Right atrium auricular region (tissue), 2 donors: Measurements from ENCODE around the gene CASP3. TPM values are rescaled to one million over a fixed set of nuclear protein-coding genes. Genes with fewer than 3 reads are reported as not detected.
"Not testable (repeated sequence)": the region's sequence is repeated elsewhere in the genome, so short reads cannot be mapped to it uniquely, and the experiment has no call there.

Experiments
- DNase-seq: peaks from one replicate; pipeline ENCODE4 v3.0.0-alpha.2; 2019; ENCODE audit warnings: low spot score
- H3K27ac ChIP-seq, 2 donors: fragments of 200-600 bp; sonication (generic); 1 replicate in 1 of 2; 2 replicates in 1 of 2; pipeline ENCODE4 v1.5.1; 2016 to 2019
- H3K27me3 ChIP-seq, 2 donors: fragments of 200-600 bp; sonication (generic); one replicate each; pipeline versions ENCODE4 v1.5.1 to v1.6.0; 2017 to 2019
- H3K36me3 ChIP-seq: fragments of 200-600 bp; sonication (generic); one replicate; pipeline ENCODE4 v1.5.1; 2016
- H3K4me1 ChIP-seq, 2 donors: fragments of 200-600 bp; sonication (generic); one replicate each; pipeline versions ENCODE4 v1.5.1 to v1.6.0; 2017 to 2019
- H3K4me3 ChIP-seq, 2 donors: fragments of 200-600 bp; sonication (generic); 1 replicate in 1 of 2; 2 replicates in 1 of 2; pipeline ENCODE4 v1.5.1; 2017 to 2019; ENCODE audit warnings: mild to moderate bottlenecking in 1 of 2, moderate library complexity in 1 of 2
- H3K9me3 ChIP-seq, 2 donors: fragments of 200-600 bp; sonication (generic); one replicate each; pipeline ENCODE4 v1.5.1; 2019
- CTCF ChIP-seq, 2 donors: fragments of 200-600 bp; sonication (generic); IDR thresholded peaks; one replicate each; pipeline ENCODE4 v1.5.1; 2019; ENCODE audit warnings: antibody characterized with exemption in 2 of 2
- total RNA-seq, 2 donors: library from RNA; depleted of rRNA; stranded (reverse); fragments of >200 nt; gene quantifications; one replicate each; pipeline ENCODE4 v1.1.0, GENCODE V29; 2016

The CASP3 gene
- total RNA-seq, 2 donors from 2014 or later: 10.3 to 12.1 TPM

- no peak overlapping the region for H3K27ac ChIP-seq
- H3K36me3 ChIP-seq: peaks cover 33% of the 10 kb centered on the region
- H3K4me1 ChIP-seq: no peaks in the 10 kb centered on the region
- no peak overlapping the region for H3K4me3 ChIP-seq
- TF ChIP-seq CTCF (IDR thresholded peaks at IDR 0.05): no peak
- no peak for DNase-seq
- H3K27me3 ChIP-seq: no peaks in the 10 kb centered on the region
- H3K9me3 ChIP-seq: no peaks in the 10 kb centered on the region
Observed at GRCh38 chr4:184624972-184625554, 24.2 kb downstream of the CASP3 start.

DNA sequence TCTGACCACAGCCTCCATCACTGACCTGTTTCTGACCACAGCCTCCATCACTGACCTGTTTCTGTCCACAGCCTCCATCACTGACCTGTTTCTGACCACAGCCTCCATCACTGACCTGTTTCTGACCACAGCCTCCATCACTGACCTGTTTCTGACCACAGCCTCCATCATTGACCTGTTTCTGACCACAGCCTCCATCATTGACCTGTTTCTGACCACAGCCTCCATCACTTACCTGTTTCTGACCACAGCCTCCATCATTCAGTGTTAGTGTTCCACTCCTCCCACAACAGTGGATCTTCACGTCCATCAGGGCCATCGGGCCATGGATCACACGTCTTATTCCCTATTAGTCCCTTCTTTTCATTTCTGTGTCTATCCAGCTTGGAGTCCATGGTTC lies 24.7 kb downstream of the CASP3 start:
- not testable (repeated sequence) for DNase-seq, H3K4me1 ChIP-seq, H3K4me3 ChIP-seq, H3K27me3 ChIP-seq, H3K27ac ChIP-seq, H3K9me3 ChIP-seq
- peaks cover 27% of the 10 kb centered on the region for H3K36me3 ChIP-seq

DNA sequence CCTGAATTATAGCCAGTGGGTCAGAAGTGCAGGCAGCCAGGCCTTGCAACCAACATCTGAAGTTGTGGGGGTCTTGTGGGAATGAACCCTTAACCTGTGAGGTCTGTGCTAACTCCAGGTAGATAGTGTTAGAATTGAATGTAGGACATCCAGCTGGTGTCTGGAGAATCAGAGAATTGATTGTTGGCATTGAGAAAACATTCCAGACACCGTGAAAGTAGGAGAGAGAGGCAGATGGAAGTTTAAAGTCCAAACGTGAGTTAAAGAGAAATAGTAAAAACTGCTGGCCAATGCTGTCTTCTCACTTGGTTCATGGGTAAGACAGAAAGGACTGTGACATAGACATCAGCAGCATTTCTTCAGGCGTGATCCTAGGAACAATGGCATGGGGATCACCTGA lies 27.7 kb downstream of the CASP3 start:
- Histone ChIP-seq H3K27me3 (no peaks in the 10 kb centered on the region), H3K4me1 (no peaks in the 10 kb centered on the region), H3K36me3 (no peaks in the 10 kb centered on the region), H3K4me3 (no peak overlapping the region), H3K27ac (no peak overlapping the region), H3K9me3 (no peaks in the 10 kb centered on the region)
- no peak for DNase-seq
- TF ChIP-seq CTCF (IDR thresholded peaks at IDR 0.05): no peak

- H3K4me3 ChIP-seq: no peak overlapping the region
- no peaks in the 10 kb centered on the region for H3K27me3 ChIP-seq
- H3K27ac ChIP-seq: no peak overlapping the region
- DNase-seq: no peak
- H3K36me3 ChIP-seq: no peaks in the 10 kb centered on the region
- no peak for TF ChIP-seq CTCF (IDR thresholded peaks at IDR 0.05)
- H3K9me3 ChIP-seq: no peaks in the 10 kb centered on the region
- H3K4me1 ChIP-seq: no peaks in the 10 kb centered on the region
Observed at GRCh38 chr4:184620212-184620867, 28.9 kb downstream of the CASP3 start.

DNA sequence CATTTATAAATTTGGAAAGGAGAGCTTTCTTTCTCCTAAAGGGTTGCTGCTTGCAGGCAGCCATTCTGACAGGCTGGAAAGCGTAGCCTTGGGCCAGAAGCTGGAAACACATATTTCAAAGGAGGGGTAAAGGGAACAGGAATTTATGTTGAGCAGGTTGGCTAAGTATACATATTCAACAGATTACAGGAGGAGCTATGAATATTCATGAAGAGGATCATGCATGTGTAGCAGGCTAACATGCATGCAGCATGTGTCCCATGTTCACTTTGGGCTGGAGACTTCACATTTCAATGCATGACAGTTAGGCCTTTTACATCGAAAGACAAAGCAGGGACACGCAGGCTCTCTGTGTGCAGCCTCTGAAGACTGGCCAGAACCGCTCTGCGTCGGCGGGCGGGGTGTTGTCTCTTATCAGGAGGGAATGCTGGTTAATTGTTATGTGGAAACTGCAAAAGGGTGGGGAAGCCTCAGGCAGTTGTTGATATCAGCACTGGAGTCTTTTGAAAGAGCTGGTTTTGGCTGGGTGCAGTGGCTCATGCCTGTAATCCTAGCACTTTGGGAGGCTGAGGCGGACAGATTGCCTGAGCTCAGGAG lies 31.5 kb downstream of the CASP3 start:
- no peak for TF ChIP-seq CTCF (IDR thresholded peaks at IDR 0.05)
- DNase-seq: no peak
- H3K4me3 ChIP-seq: no peak overlapping the region
- no peaks in the 10 kb centered on the region for H3K36me3 ChIP-seq
- no peaks in the 10 kb centered on the region for H3K4me1 ChIP-seq
- no peaks in the 10 kb centered on the region for H3K27me3 ChIP-seq
- H3K27ac ChIP-seq: no peak overlapping the region
- H3K9me3 ChIP-seq: no peaks in the 10 kb centered on the region

- H3K4me3 ChIP-seq: no peak overlapping the region
- H3K4me1 ChIP-seq: no peaks in the 10 kb centered on the region
- no peaks in the 10 kb centered on the region for H3K27me3 ChIP-seq
Observed at GRCh38 chr4:184616633-184617551, 32.4 kb downstream of the CASP3 start.

GRCh38 chr4:184616168-184616567 lies 33.1 kb downstream of the CASP3 start:
- not testable (repeated sequence) for H3K27ac ChIP-seq, H3K9me3 ChIP-seq, H3K36me3 ChIP-seq, H3K4me1 ChIP-seq, H3K27me3 ChIP-seq, H3K4me3 ChIP-seq, DNase-seq

More at GRCh38 chr4:184616633-184617551, 32.4 kb downstream of the CASP3 start:
- Histone ChIP-seq H3K9me3 (no peaks in the 10 kb centered on the region), H3K36me3 (no peaks in the 10 kb centered on the region), H3K27ac (no peak overlapping the region)
- TF ChIP-seq CTCF (IDR thresholded peaks at IDR 0.05): no peak
- no peak for DNase-seq
